NOMO-1 treated with dmso at 0.1 percent for 144 hours (cell line): Measurements from ENCODE around the gene IST1.
A peak's percentile ranks its signal among the peaks of the same experiment; 100 is the strongest.
"Not testable (repeated sequence)": the region's sequence is repeated elsewhere in the genome, so short reads cannot be mapped to it uniquely, and the experiment has no call there.

ENCODE experiments used
- DNase-seq: peaks from one replicate; lab custom pipeline; 2025; ENCODE audit not compliant: unreplicated experiment; lab: John Stamatoyannopoulos, UW

The IST1 gene

GRCh38 chr16:71894921-71895678 lies at the start of gene IST1:
IST1 (plus strand) TSS chr16:71895531; CDS start chr16:71915641, 20,110 bp downstream.
- peak; percentile 96 for DNase-seq

GRCh38 chr16:71845639-71846430 lies 49.5 kb upstream of the IST1 start, which contains the start of gene ATXN1L:
ATXN1L (plus strand) TSS chr16:71845976; CDS start chr16:71849741, 3,765 bp downstream.
- DNase-seq = peak; percentile 78

GRCh38 chr16:71846431-71846830 lies 48.9 kb upstream of the IST1 start:
- no peak for DNase-seq

- no peak for DNase-seq
Observed at GRCh38 chr16:71847096-71847495, 48.2 kb upstream of the IST1 start.

- no peak for DNase-seq
Observed at GRCh38 chr16:71848622-71849021, 46.7 kb upstream of the IST1 start.

GRCh38 chr16:71851746-71852145 lies 43.6 kb upstream of the IST1 start:
- DNase-seq = no peak

- no peak for DNase-seq
Observed at GRCh38 chr16:71852158-71852557, 43.2 kb upstream of the IST1 start.

GRCh38 chr16:71852561-71852960 lies 42.8 kb upstream of the IST1 start:
- no peak for DNase-seq

- no peak for DNase-seq
Observed at GRCh38 chr16:71853413-71853812, 41.9 kb upstream of the IST1 start.

GRCh38 chr16:71854369-71854948 lies 40.9 kb upstream of the IST1 start:
- no peak for DNase-seq

GRCh38 chr16:71855937-71856662 lies 39.2 kb upstream of the IST1 start:
- DNase-seq = no peak

GRCh38 chr16:71859762-71860521 lies 35.4 kb upstream of the IST1 start:
- no peak for DNase-seq

GRCh38 chr16:71863995-71864394 lies 31.3 kb upstream of the IST1 start:
- no peak for DNase-seq

GRCh38 chr16:71865173-71865863 lies 30.0 kb upstream of the IST1 start:
- no peak for DNase-seq

GRCh38 chr16:71867175-71867574 lies 28.2 kb upstream of the IST1 start:
- DNase-seq = not testable (repeated sequence)

- no peak for DNase-seq
Observed at GRCh38 chr16:71867939-71868338, 27.4 kb upstream of the IST1 start.

- no peak for DNase-seq
Observed at GRCh38 chr16:71869089-71869488, 26.2 kb upstream of the IST1 start.

GRCh38 chr16:71870818-71871217 lies 24.5 kb upstream of the IST1 start:
- DNase-seq = no peak

- no peak for DNase-seq
Observed at GRCh38 chr16:71873199-71873598, 22.1 kb upstream of the IST1 start.

GRCh38 chr16:71878911-71879310 lies 16.4 kb upstream of the IST1 start:
- no peak for DNase-seq
